Measurements from ENCODE around the gene ISM1. TPM values are rescaled to one million over a fixed set of nuclear protein-coding genes. Genes with fewer than 3 reads are reported as not detected.

ISM1 gene
- total and polyA plus RNA-seq, 2 experiments from 2014 or later, result 0.15 to 0.63 TPM

DNA sequence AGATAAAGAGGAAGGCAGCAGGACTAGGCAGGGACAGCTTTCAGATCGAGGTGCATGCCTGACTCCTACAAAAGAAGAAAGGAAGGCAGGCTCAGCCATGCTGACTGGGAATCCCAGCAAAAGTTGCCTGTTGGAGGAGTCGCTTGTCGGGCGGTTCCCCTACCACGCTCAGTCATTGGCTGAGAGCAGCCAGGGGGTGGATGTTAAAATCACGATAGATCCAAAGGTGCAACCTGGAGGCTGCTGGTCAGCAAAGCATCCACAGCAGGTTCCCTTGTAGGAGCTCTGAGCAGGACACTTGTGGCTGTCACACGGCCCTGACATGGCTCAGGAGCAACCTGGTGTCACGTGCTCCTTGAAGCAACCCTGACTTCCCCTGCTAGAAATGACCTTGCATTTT is 74.6 kb downstream of the ISM1 start:
- Histone ChIP-seq H3K4me1 (ENCODE audit: insufficient read depth) (no peaks in the 10 kb centered on the region), H3K4me2 (no peak overlapping the region), H3F3A (replicated peaks; ENCODE audit: low read depth) (no peaks in the 10 kb centered on the region), H3K27me3 (ENCODE audit: insufficient read depth) (no peaks in the 10 kb centered on the region), H4K20me1 (replicated peaks; ENCODE audit: insufficient read depth) (no peaks in the 10 kb centered on the region), H2AFZ (no peak overlapping the region), H3K79me2 (replicated peaks; ENCODE audit: insufficient read depth) (no peaks in the 10 kb centered on the region), H3K36me3 (ENCODE audit: insufficient read depth) (no peaks in the 10 kb centered on the region), H3K27ac (ENCODE audit: low read depth) (no peak overlapping the region), H3K4me3 (no peak overlapping the region), H3K9me2 (ENCODE audit: insufficient read depth) (no peaks in the 10 kb centered on the region)
- peaks cover 3% of the 10 kb centered on the region for H3K4me1 Mint-ChIP-seq
- H3K36me3 Mint-ChIP-seq (ENCODE audit: low read depth), result no peaks in the 10 kb centered on the region
- H3K9me3 Mint-ChIP-seq, result no peaks in the 10 kb centered on the region
- no peak overlapping the region for H3K27ac Mint-ChIP-seq
- TF ChIP-seq EZH2 (IDR thresholded peaks at IDR 0.05; ENCODE audit: low read depth, unreplicated experiment) (no peak), ZNF462 (CRISPR knock-in tag; IDR thresholded peaks at IDR 0.05) (no peak), NANOG (IDR thresholded peaks at IDR 0.05; ENCODE audit: borderline replicate concordance) (no peak), ETS1 (IDR thresholded peaks at IDR 0.05) (no peak), EZH2phosphoT487 (IDR thresholded peaks at IDR 0.05; ENCODE audit: unreplicated experiment) (no peak), CREB1 (CRISPR knock-in tag; IDR thresholded peaks at IDR 0.05; ENCODE audit: low read depth) (no peak), POLR2AphosphoS5 (IDR thresholded peaks at IDR 0.05; ENCODE audit: low read depth) (no peak), JUNB (IDR thresholded peaks at IDR 0.05; ENCODE audit: unreplicated experiment) (no peak), ZNF114 (CRISPR knock-in tag; IDR thresholded peaks at IDR 0.05) (no peak), STAT1 (IDR thresholded peaks at IDR 0.05; ENCODE audit: unreplicated experiment) (no peak), ZNF331 (CRISPR knock-in tag; IDR thresholded peaks at IDR 0.05; ENCODE audit: low read depth) (no peak)
- TF ChIP-seq, protein P1, sequence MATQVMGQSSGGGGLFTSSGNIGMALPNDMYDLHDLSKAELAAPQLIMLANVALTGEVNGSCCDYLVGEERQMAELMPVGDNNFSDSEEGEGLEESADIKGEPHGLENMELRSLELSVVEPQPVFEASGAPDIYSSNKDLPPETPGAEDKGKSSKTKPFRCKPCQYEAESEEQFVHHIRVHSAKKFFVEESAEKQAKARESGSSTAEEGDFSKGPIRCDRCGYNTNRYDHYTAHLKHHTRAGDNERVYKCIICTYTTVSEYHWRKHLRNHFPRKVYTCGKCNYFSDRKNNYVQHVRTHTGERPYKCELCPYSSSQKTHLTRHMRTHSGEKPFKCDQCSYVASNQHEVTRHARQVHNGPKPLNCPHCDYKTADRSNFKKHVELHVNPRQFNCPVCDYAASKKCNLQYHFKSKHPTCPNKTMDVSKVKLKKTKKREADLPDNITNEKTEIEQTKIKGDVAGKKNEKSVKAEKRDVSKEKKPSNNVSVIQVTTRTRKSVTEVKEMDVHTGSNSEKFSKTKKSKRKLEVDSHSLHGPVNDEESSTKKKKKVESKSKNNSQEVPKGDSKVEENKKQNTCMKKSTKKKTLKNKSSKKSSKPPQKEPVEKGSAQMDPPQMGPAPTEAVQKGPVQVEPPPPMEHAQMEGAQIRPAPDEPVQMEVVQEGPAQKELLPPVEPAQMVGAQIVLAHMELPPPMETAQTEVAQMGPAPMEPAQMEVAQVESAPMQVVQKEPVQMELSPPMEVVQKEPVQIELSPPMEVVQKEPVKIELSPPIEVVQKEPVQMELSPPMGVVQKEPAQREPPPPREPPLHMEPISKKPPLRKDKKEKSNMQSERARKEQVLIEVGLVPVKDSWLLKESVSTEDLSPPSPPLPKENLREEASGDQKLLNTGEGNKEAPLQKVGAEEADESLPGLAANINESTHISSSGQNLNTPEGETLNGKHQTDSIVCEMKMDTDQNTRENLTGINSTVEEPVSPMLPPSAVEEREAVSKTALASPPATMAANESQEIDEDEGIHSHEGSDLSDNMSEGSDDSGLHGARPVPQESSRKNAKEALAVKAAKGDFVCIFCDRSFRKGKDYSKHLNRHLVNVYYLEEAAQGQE (IDR thresholded peaks at IDR 0.05; ENCODE audit: unreplicated experiment), result no peak
- TF ChIP-seq, protein P2, sequence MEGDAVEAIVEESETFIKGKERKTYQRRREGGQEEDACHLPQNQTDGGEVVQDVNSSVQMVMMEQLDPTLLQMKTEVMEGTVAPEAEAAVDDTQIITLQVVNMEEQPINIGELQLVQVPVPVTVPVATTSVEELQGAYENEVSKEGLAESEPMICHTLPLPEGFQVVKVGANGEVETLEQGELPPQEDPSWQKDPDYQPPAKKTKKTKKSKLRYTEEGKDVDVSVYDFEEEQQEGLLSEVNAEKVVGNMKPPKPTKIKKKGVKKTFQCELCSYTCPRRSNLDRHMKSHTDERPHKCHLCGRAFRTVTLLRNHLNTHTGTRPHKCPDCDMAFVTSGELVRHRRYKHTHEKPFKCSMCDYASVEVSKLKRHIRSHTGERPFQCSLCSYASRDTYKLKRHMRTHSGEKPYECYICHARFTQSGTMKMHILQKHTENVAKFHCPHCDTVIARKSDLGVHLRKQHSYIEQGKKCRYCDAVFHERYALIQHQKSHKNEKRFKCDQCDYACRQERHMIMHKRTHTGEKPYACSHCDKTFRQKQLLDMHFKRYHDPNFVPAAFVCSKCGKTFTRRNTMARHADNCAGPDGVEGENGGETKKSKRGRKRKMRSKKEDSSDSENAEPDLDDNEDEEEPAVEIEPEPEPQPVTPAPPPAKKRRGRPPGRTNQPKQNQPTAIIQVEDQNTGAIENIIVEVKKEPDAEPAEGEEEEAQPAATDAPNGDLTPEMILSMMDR (conservative IDR thresholded peaks at IDR 0.05; ENCODE audit: low read depth in 2 of 2), result no peak
- H3K4me3 Mint-ChIP-seq, result no peak overlapping the region
- peak; percentile 43 for DNase-seq (ENCODE audit: low spot score)
- peak; percentile 79 for ATAC-seq
- peaks cover 2% of the 10 kb centered on the region for H3K27me3 Mint-ChIP-seq (ENCODE audit: insufficient read depth, low read depth, poor library complexity)
